Panc1 (cell line): ENCODE results near the gene EPHB2. TPM values are rescaled to one million over a fixed set of nuclear protein-coding genes. Genes with fewer than 3 reads are reported as not detected.

Experiments used
- ATAC-seq: fragments of 200-7000 bp; cut with Tn5 transposase; 2 replicates; pipeline ENCODE4 v1.9.1; 2020; ENCODE audit warnings: mild to moderate bottlenecking, moderate library complexity
- BruUV-seq: library from RNA; stranded (reverse); fragments of 400-500 nt; replicated peaks from 2 replicates; lab custom pipeline; 2021; lab: Mats Ljungman, UMichigan
- CTCF ChIA-PET: fragments of 300-600 bp; sonication (Branson Sonifier 250); formaldehyde crosslinking; loops from one replicate; lab custom pipeline; 2022; ENCODE audit warnings: antibody characterized with exemption; lab: Charles Lee
- POLR2A ChIA-PET: fragments of 300-600 bp; sonication (Branson Sonifier 250); formaldehyde crosslinking; loops from one replicate; lab custom pipeline; 2022; ENCODE audit warnings: antibody characterized with exemption; lab: Charles Lee
- DNase-seq: peaks from one replicate; pipeline ENCODE4 v3.0.0-alpha.2; 2010; ENCODE audit warnings: low read depth, low spot score
- H3K27ac ChIP-seq: 2 replicates; pipeline ENCODE4 v1.5.1; 2011; ENCODE audit warnings: mild to moderate bottlenecking, low read length, inconsistent platforms
- H3K27me3 ChIP-seq: fragments of 200-500 bp; sonication (Bioruptor generic); 2 replicates; pipeline ENCODE4 v1.6.0; 2014; ENCODE audit warnings: low read length, inconsistent platforms; ENCODE audit not compliant: control insufficient read depth, insufficient read depth
- H3K36me3 ChIP-seq: fragments of 200-500 bp; sonication (Bioruptor generic); 2 replicates; pipeline ENCODE4 v1.5.1; 2014; ENCODE audit warnings: inconsistent platforms, mild to moderate bottlenecking, low read length, moderate library complexity; ENCODE audit not compliant: control insufficient read depth, insufficient read depth
- H3K4me1 ChIP-seq: 2 replicates; pipeline ENCODE4 v1.5.1; 2011; ENCODE audit warnings: inconsistent platforms, mild to moderate bottlenecking, low read length, moderate library complexity; ENCODE audit not compliant: control insufficient read depth, insufficient read depth
- H3K4me3 ChIP-seq, 2 experiments: 2 replicates each; pipeline ENCODE4 v1.5.1; 2011 to 2012; ENCODE audit warnings: low read depth in 2 of 2, low read length in 2 of 2, mild to moderate bottlenecking in 2 of 2, inconsistent platforms in 1 of 2, moderate library complexity in 1 of 2
- H3K9me3 ChIP-seq: fragments of 200-500 bp; sonication (Bioruptor generic); 2 replicates; pipeline ENCODE4 v1.5.1; 2014; ENCODE audit warnings: low read depth, mild to moderate bottlenecking, inconsistent platforms, low read length, moderate library complexity; ENCODE audit not compliant: control insufficient read depth, insufficient read depth
- CTCF ChIP-seq: fragments of 450-650 bp; IDR thresholded peaks from 2 replicates; pipeline ENCODE4 v1.5.1; 2017; ENCODE audit warnings: mild to moderate bottlenecking
- POLR2AphosphoS5 ChIP-seq: IDR thresholded peaks from 2 replicates; pipeline ENCODE4 v1.6.1; 2012; ENCODE audit warnings: mild to moderate bottlenecking, low read depth, low read length, moderate library complexity
- REST ChIP-seq, 2 experiments: IDR thresholded peaks; 2 replicates each; pipeline ENCODE4 v1.6.1; 2011 to 2012; ENCODE audit warnings: low read depth in 2 of 2, control low read depth in 1 of 2, low read length in 1 of 2, mild to moderate bottlenecking in 1 of 2, moderate library complexity in 1 of 2; ENCODE audit not compliant: insufficient read depth in 1 of 2
- SIN3A ChIP-seq: IDR thresholded peaks from 2 replicates; pipeline ENCODE4 v1.6.1; 2012; ENCODE audit warnings: low read depth, mild to moderate bottlenecking, low read length, moderate library complexity, borderline replicate concordance; ENCODE audit not compliant: insufficient read depth
- TCF7L2 ChIP-seq: IDR thresholded peaks from 2 replicates; pipeline ENCODE4 v1.6.1; 2011; ENCODE audit warnings: mild to moderate bottlenecking, low read depth, low read length, inconsistent platforms
- in situ Hi-C: cut with HindIII; loops from 2 replicates; pipeline ENCODE4 v1.10.0; 2016; ENCODE audit warnings: low sequenced_read_pairs, low pct_unique_long_range_greater_than_20kb
- intact Hi-C: fragments of 100-400 bp; cut with micrococcal nuclease; formaldehyde crosslinking; loops from one replicate; pipeline ENCODE4 v1.10.0; 2022; ENCODE audit not compliant: unreplicated experiment
- total RNA-seq: library from RNA; stranded (reverse); gene quantifications from one replicate; pipeline ENCODE4 v1.2.1, GENCODE V29; 2021; ENCODE audit not compliant: unreplicated experiment

The EPHB2 gene
- total RNA-seq, 1 experiment from 2014 or later = 29.0 TPM

- BruUV-seq = no TSS peak
- no peak overlapping the region for H3K4me3 ChIP-seq
- H3K27ac ChIP-seq = no peak overlapping the region
- H3K4me1 ChIP-seq = no peaks in the 10 kb centered on the region
- no peaks in the 10 kb centered on the region for H3K9me3 ChIP-seq
- no peaks in the 10 kb centered on the region for H3K36me3 ChIP-seq
- TF ChIP-seq TCF7L2 = no peak
- no peak for TF ChIP-seq REST (IDR thresholded peaks at IDR 0.05; ENCODE audit: insufficient read depth in 1 of 2, low read depth in 2 of 2, low read length in 1 of 2)
- TF ChIP-seq CTCF = no peak
- no peak for TF ChIP-seq SIN3A
- TF ChIP-seq POLR2AphosphoS5 = no peak
- ATAC-seq (no peak), DNase-seq (no peak)
- no peaks in the 10 kb centered on the region for H3K27me3 ChIP-seq
- intact Hi-C loops (no loop called here), in situ Hi-C loops (no loop called here)
- CTCF ChIA-PET = no interaction called here
- POLR2A ChIA-PET = no interaction called here
Measured at GRCh38 chr1:22875841-22876240, 165.2 kb downstream of the EPHB2 start.

- Histone ChIP-seq H3K27me3 (no peaks in the 10 kb centered on the region), H3K27ac (no peak overlapping the region), H3K36me3 (no peaks in the 10 kb centered on the region), H3K4me3 (no peak overlapping the region), H3K4me1 (no peaks in the 10 kb centered on the region), H3K9me3 (no peaks in the 10 kb centered on the region)
- ATAC-seq = no peak
- ChIA-PET POLR2A (no interaction called here), CTCF (interaction anchor here (0.5 kb wide), 1 partner anchor 55 kb away, joined by 7 read pairs; no protein-coding TSS in a partner anchor)
- no TSS peak for BruUV-seq
- TF ChIP-seq CTCF (no peak), REST (IDR thresholded peaks at IDR 0.05; ENCODE audit: insufficient read depth in 1 of 2, low read depth in 2 of 2, low read length in 1 of 2) (no peak), POLR2AphosphoS5 (no peak), SIN3A (no peak), TCF7L2 (no peak)
- intact Hi-C loops = no loop called here
- DNase-seq = no peak
- in situ Hi-C loops = no loop called here
Measured at GRCh38 chr1:22876359-22877111, 165.9 kb downstream of the EPHB2 start.
